Spleen (tissue), 11 donors: ENCODE measurements around the gene TWF2. TPM values are rescaled to one million over a fixed set of nuclear protein-coding genes. Genes with fewer than 3 reads are reported as not detected.

ENCODE experiments used
- DNase-seq: peaks from one replicate; pipeline ENCODE4 v3.0.0-alpha.2; 2020
- H3K27ac ChIP-seq, 8 donors: fragments of 200-600 bp; sonication (generic) in 7 of 8; 1 replicate in 4 of 8; 2 replicates in 4 of 8; pipeline versions ENCODE4 v1.5.0 to v1.8.0; 2016 to 2021; ENCODE audit warnings: inconsistent platforms in 4 of 8, mild to moderate bottlenecking in 4 of 8, moderate library complexity in 1 of 8
- H3K27me3 ChIP-seq, 7 donors: fragments of 200-600 bp; sonication (generic) in 6 of 7; replicated peaks in 1 of 7; 1 replicate in 4 of 7; 2 replicates in 3 of 7; pipeline versions ENCODE4 v1.5.0 to v1.8.0; 2016 to 2021; ENCODE audit warnings: inconsistent platforms in 3 of 7, mild to moderate bottlenecking in 1 of 7
- H3K36me3 ChIP-seq, 6 donors: fragments of 200-600 bp; sonication (generic) in 5 of 6; 1 replicate in 4 of 6; 2 replicates in 2 of 6; pipeline versions ENCODE4 v1.5.0 to v1.8.0; 2016 to 2021; ENCODE audit warnings: inconsistent platforms in 2 of 6
- H3K4me1 ChIP-seq, 6 donors: fragments of 200-600 bp; sonication (generic) in 5 of 6; 1 replicate in 3 of 6; 2 replicates in 3 of 6; pipeline versions ENCODE4 v1.5.0 to v1.8.0; 2016 to 2021; ENCODE audit warnings: inconsistent platforms in 3 of 6
- H3K4me3 ChIP-seq, 8 donors: fragments of 200-600 bp; sonication (generic) in 7 of 8; 1 replicate in 4 of 8; 2 replicates in 4 of 8; pipeline versions ENCODE4 v1.5.0 to v1.8.0; 2016 to 2021; ENCODE audit warnings: inconsistent platforms in 4 of 8, mild to moderate bottlenecking in 4 of 8, moderate library complexity in 2 of 8
- H3K9me3 ChIP-seq, 8 donors: fragments of 200-600 bp; sonication (generic) in 7 of 8; 1 replicate in 4 of 8; 2 replicates in 4 of 8; pipeline versions ENCODE4 v1.5.0 to v1.8.0; 2016 to 2021; ENCODE audit warnings: inconsistent platforms in 4 of 8
- CTCF ChIP-seq, 11 experiments: fragments of 200-600 bp in 7 of 11; fragments of 450-650 bp in 4 of 11; sonication (generic) in 4 of 11; IDR thresholded peaks in 8 of 11; conservative IDR thresholded peaks in 3 of 11; 1 replicate in 7 of 11; 2 replicates in 4 of 11; pipeline versions ENCODE4 v1.4.0 to v1.8.0; 2016 to 2021; ENCODE audit warnings: antibody characterized with exemption in 11 of 11, inconsistent platforms in 4 of 11, mild to moderate bottlenecking in 1 of 11
- POLR2A ChIP-seq, 3 donors: fragments of 450-650 bp; IDR thresholded peaks; one replicate each; pipeline ENCODE4 v1.5.1; 2017; ENCODE audit warnings: antibody characterized with exemption in 3 of 3, mild to moderate bottlenecking in 1 of 3
- POLR2AphosphoS5 ChIP-seq, 3 donors: sonication (generic); formaldehyde crosslinking; IDR thresholded peaks; one replicate each; pipeline ENCODE4 v1.5.1; 2017; ENCODE audit warnings: antibody characterized with exemption in 3 of 3
- WGBS, 5 donors: extraction: QIAGEN DNeasy Blood & Tissue Kit in 3 of 5; methylation state at CpG; one replicate each; pipeline versions ENCODE4 v1.1.5 to v1.1.7; 2013 to 2018; 5-methylcytosine and 5-hydroxymethylcytosine counted together
- intact Hi-C: fragments of 100-400 bp; cut with DNase I; formaldehyde crosslinking; loops from one replicate; pipeline ENCODE4 v1.15.0; 2023; ENCODE audit warnings: low total_unique reads
- polyA plus RNA-seq, 3 donors: library from polyadenylated mRNA; stranded (reverse); fragments of 200-250 nt; gene quantifications; one replicate each; pipeline ENCODE4 v1.2.1, GENCODE V29; 2013
- total RNA-seq, 7 donors: library from RNA; depleted of rRNA in 3 of 7; stranded (reverse); fragments of >200 nt in 3 of 7; fragmentation: NEBNext Ultra II Directional in 4 of 7; extraction: Animal tissue kit (Norgen Biotek cat#: 25700) in 4 of 7; gene quantifications; one replicate each; pipeline versions ENCODE4 v1.1.0 to v1.2.1, GENCODE V29; 2016 to 2021
- donor health status: healthy with polysubstance abuse.
- donor health status: DM: no; HTN: no; CAD: no; lungs with moderate emphysema.
- donor health status: DM: no; HTN: no; CAD: no.
- donor health status: Bipolar disorder and iron deficiency.
- donor health status: healthy.
- donor health status: DM: no; HTN: no; CAD: no.
- donor health status: DM: yes; HTN: yes; CAD: no.

Gene TWF2
- total and polyA plus RNA-seq, 10 donors, result 47.3 to 109 (median 68.0) TPM

- DNase-seq, result no peak
- Histone ChIP-seq H3K4me3 (no peak overlapping the region), H3K4me1 (peaks cover 0 to 28% (median 5%) of the 10 kb centered on the region in 6 donors), H3K9me3 (no peaks in the 10 kb centered on the region), H3K27me3 (no peaks in the 10 kb centered on the region), H3K36me3 (peaks cover 0 to 100% (median 100%) of the 10 kb centered on the region in 6 donors), H3K27ac (peak overlapping the region in 1 of 8 donors; percentile 85)
- TF ChIP-seq CTCF (IDR thresholded peaks at IDR 0.05 in 8 of 11, conservative IDR thresholded peaks at IDR 0.05 in 3 of 11) (no peak), POLR2AphosphoS5 (IDR thresholded peaks at IDR 0.05) (no peak), POLR2A (IDR thresholded peaks at IDR 0.05) (no peak)
- WGBS, 5 donors, result 88 to 93% (median 89%) methylated on average over 4 of the region's 4 CpGs
- intact Hi-C loops, result no loop called here
These were observed 30.4 kb downstream of the TWF2 start for GRCh38 chr3:52208556-52208955.

- 84 to 98% (median 91%) methylated on average over 6 of the region's 6 CpGs for WGBS, 5 donors
- no peak overlapping the region for H3K27ac ChIP-seq
- no peaks in the 10 kb centered on the region for H3K9me3 ChIP-seq
- no peak for DNase-seq
- peaks cover 4 to 100% (median 87%) of the 10 kb centered on the region in 6 donors for H3K36me3 ChIP-seq
- H3K4me1 ChIP-seq, result peaks cover 15 to 51% (median 29%) of the 10 kb centered on the region in 6 donors
- no peaks in the 10 kb centered on the region for H3K27me3 ChIP-seq
- H3K4me3 ChIP-seq, result no peak overlapping the region
- no peak for TF ChIP-seq POLR2AphosphoS5 (IDR thresholded peaks at IDR 0.05)
- intact Hi-C loops, result no loop called here
These were observed 33.1 kb downstream of the TWF2 start for GRCh38 chr3:52205727-52206372.

- peak; percentile 14 for DNase-seq
- peak overlapping the region in 3 of 8 donors; percentile 11 to 91 (median 58) for H3K27ac ChIP-seq
- H3K4me1 ChIP-seq, result peaks cover 18 to 52% (median 38%) of the 10 kb centered on the region in 6 donors
- WGBS, 5 donors, result 68 to 83% (median 76%) methylated on average over 10 of the region's 10 CpGs
- H3K27me3 ChIP-seq, result no peaks in the 10 kb centered on the region
- no peaks in the 10 kb centered on the region for H3K9me3 ChIP-seq
- no peak overlapping the region for H3K4me3 ChIP-seq
- TF ChIP-seq POLR2A (IDR thresholded peaks at IDR 0.05) (no peak), CTCF (IDR thresholded peaks at IDR 0.05 in 8 of 11, conservative IDR thresholded peaks at IDR 0.05 in 3 of 11) (no peak), POLR2AphosphoS5 (IDR thresholded peaks at IDR 0.05) (no peak)
- intact Hi-C loops, result no loop called here
- peaks cover 4 to 100% (median 74%) of the 10 kb centered on the region in 6 donors for H3K36me3 ChIP-seq
These were observed 34.5 kb downstream of the TWF2 start for GRCh38 chr3:52204337-52205073.

- Histone ChIP-seq H3K27me3 (no peaks in the 10 kb centered on the region), H3K27ac (peak overlapping the region in 3 of 8 donors; percentile 11 to 91 (median 58)), H3K4me3 (no peak overlapping the region), H3K4me1 (peaks cover 26 to 60% (median 46%) of the 10 kb centered on the region in 6 donors), H3K36me3 (peaks cover 4 to 96% (median 66%) of the 10 kb centered on the region in 6 donors), H3K9me3 (no peaks in the 10 kb centered on the region)
- WGBS, 5 donors, result 75 to 97% (median 81%) methylated on average over 1 of the region's 1 CpG
- no peak for DNase-seq
- TF ChIP-seq POLR2AphosphoS5 (IDR thresholded peaks at IDR 0.05), result no peak
- no peak for TF ChIP-seq CTCF (IDR thresholded peaks at IDR 0.05 in 8 of 11, conservative IDR thresholded peaks at IDR 0.05 in 3 of 11)
- no peak for TF ChIP-seq POLR2A (IDR thresholded peaks at IDR 0.05)
- intact Hi-C loops, result no loop called here
These were observed 35.3 kb downstream of the TWF2 start for GRCh38 chr3:52203701-52204100.
